ENCODE measurements around the gene PRKD2.

DNA sequence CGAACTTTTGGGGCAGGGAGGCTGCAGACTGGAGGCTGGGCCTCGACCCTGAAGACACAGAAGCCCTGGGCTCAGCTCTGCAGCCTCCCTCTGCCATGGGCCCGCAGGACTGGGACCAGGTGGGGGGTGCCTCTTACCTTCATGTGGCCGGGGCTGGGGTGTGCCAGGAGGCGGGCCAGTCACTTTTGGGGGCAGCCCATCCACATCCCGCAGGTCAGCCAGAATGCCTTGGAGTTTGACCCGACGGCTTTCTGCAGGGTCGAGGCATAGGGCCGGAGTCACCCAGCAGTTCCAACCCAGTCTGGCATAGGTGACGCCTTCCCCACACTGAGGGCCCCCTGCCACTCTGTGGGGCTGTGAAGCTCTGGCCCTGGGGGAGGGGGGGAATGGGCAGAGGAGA lies 10.8 kb upstream of the PRKD2 start:
- TF ChIP-seq, protein P1, sequence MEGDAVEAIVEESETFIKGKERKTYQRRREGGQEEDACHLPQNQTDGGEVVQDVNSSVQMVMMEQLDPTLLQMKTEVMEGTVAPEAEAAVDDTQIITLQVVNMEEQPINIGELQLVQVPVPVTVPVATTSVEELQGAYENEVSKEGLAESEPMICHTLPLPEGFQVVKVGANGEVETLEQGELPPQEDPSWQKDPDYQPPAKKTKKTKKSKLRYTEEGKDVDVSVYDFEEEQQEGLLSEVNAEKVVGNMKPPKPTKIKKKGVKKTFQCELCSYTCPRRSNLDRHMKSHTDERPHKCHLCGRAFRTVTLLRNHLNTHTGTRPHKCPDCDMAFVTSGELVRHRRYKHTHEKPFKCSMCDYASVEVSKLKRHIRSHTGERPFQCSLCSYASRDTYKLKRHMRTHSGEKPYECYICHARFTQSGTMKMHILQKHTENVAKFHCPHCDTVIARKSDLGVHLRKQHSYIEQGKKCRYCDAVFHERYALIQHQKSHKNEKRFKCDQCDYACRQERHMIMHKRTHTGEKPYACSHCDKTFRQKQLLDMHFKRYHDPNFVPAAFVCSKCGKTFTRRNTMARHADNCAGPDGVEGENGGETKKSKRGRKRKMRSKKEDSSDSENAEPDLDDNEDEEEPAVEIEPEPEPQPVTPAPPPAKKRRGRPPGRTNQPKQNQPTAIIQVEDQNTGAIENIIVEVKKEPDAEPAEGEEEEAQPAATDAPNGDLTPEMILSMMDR (IDR thresholded peaks at IDR 0.05), result no peak
- no peak for TF ChIP-seq POLR2A (IDR thresholded peaks at IDR 0.05)

All from Peyer's patch (tissue), 4 donors.